Muscle of leg (tissue), 11 donors: ENCODE results near the gene UBAC2. TPM values are rescaled to one million over a fixed set of nuclear protein-coding genes. Genes with fewer than 3 reads are reported as not detected.

Experiments used
- DNase-seq: peaks from one replicate; pipeline ENCODE4 v3.0.0; 2013
- H3K27ac ChIP-seq: one replicate; pipeline ENCODE4 v1.5.1; 2013; ENCODE audit warnings: mild to moderate bottlenecking, low read length, control low read depth
- H3K27me3 ChIP-seq: one replicate; pipeline ENCODE4 v1.6.1; 2013; ENCODE audit warnings: low read length; ENCODE audit not compliant: control insufficient read depth, insufficient read depth
- H3K36me3 ChIP-seq: one replicate; pipeline ENCODE4 v1.6.1; 2013; ENCODE audit warnings: low read length; ENCODE audit not compliant: control insufficient read depth, insufficient read depth
- H3K4me1 ChIP-seq: one replicate; pipeline ENCODE4 v1.6.1; 2013; ENCODE audit warnings: low read length; ENCODE audit not compliant: control insufficient read depth, insufficient read depth
- H3K4me3 ChIP-seq: one replicate; pipeline ENCODE4 v1.5.1; 2013; ENCODE audit warnings: low read length, control low read depth
- H3K9me3 ChIP-seq: replicated peaks from 2 replicates; pipeline ENCODE4 v1.6.1; 2013; ENCODE audit warnings: low read depth, low read length; ENCODE audit not compliant: control insufficient read depth
- WGBS: methylation state at CpG from one replicate; pipeline ENCODE4 v1.1.5; 2013; ENCODE audit warnings: missing lambda C conversion rate; ENCODE audit not compliant: insufficient coverage; 5-methylcytosine and 5-hydroxymethylcytosine counted together
- polyA plus RNA-seq, 8 donors: library from polyadenylated mRNA; unstranded; fragments of 120-200 nt; gene quantifications; one replicate each; pipeline versions ENCODE4 v1.2.1 to v1.2.3, GENCODE V29; 2013; ENCODE audit warnings: inconsistent platforms in 1 of 8, low replicate concordance in 1 of 8; ENCODE audit not compliant: insufficient read length in 8 of 8, insufficient read depth in 1 of 8
- total RNA-seq: library from RNA; stranded (reverse); fragments of 120-200 nt; gene quantifications from one replicate; pipeline ENCODE4 v1.2.4, GENCODE V29; 2013

The UBAC2 gene
- total and polyA plus RNA-seq, 9 donors: 46.3 to 92.6 (median 84.7) TPM

- peak; percentile 64 for DNase-seq
- Histone ChIP-seq H3K27ac (no peak within 1 kb of the TSS), H3K4me3 (no peak within 1 kb of the TSS), H3K9me3 (no peaks in the 10 kb centered on the region), H3K36me3 (peaks cover 9% of the 10 kb centered on the region), H3K4me1 (no peaks in the 10 kb centered on the region), H3K27me3 (no peaks in the 10 kb centered on the region)
- WGBS: no CpG with 5 or more reads among the region's 4 CpGs
Observed at GRCh38 chr13:99307247-99307646, 106.6 kb downstream of the UBAC2 start, which contains the start of gene GPR183. GPR183 (minus strand) TSS chr13:99307399; CDS start chr13:99296145, 11,254 bp downstream.

- 65% methylated on average over 2 of the region's 6 CpGs for WGBS
- no peak for DNase-seq
- Histone ChIP-seq H3K4me3 (no peak overlapping the region), H3K4me1 (peaks cover 2% of the 10 kb centered on the region), H3K27ac (no peak overlapping the region), H3K27me3 (no peaks in the 10 kb centered on the region), H3K36me3 (peaks cover 6% of the 10 kb centered on the region), H3K9me3 (no peaks in the 10 kb centered on the region)
Observed at GRCh38 chr13:99307648-99308339, 107.1 kb downstream of the UBAC2 start.

- Histone ChIP-seq H3K9me3 (no peaks in the 10 kb centered on the region), H3K4me1 (peaks cover 2% of the 10 kb centered on the region), H3K4me3 (no peak overlapping the region), H3K27ac (no peak overlapping the region), H3K27me3 (no peaks in the 10 kb centered on the region), H3K36me3 (peaks cover 4% of the 10 kb centered on the region)
- WGBS: no CpG with 5 or more reads among the region's 3 CpGs
- DNase-seq: peak; percentile 57
Observed at GRCh38 chr13:99308471-99309087, 107.9 kb downstream of the UBAC2 start.

- H3K4me1 ChIP-seq: peaks cover 2% of the 10 kb centered on the region
- H3K27me3 ChIP-seq: no peaks in the 10 kb centered on the region
- H3K36me3 ChIP-seq: peaks cover 4% of the 10 kb centered on the region
- H3K27ac ChIP-seq: no peak overlapping the region
- no CpG with 5 or more reads among the region's 4 CpGs for whole genome bisulfite sequencing
- no peak overlapping the region for H3K4me3 ChIP-seq
- peak; percentile 30 for DNase-seq
- H3K9me3 ChIP-seq: no peaks in the 10 kb centered on the region
Observed at GRCh38 chr13:99310382-99311031, 109.9 kb downstream of the UBAC2 start.

- WGBS: 91% methylated on average over 4 of the region's 4 CpGs
- H3K27me3 ChIP-seq: no peaks in the 10 kb centered on the region
- no peak overlapping the region for H3K27ac ChIP-seq
- H3K4me1 ChIP-seq: peaks cover 2% of the 10 kb centered on the region
- no peaks in the 10 kb centered on the region for H3K9me3 ChIP-seq
- DNase-seq: no peak
- no peak overlapping the region for H3K4me3 ChIP-seq
- peaks cover 4% of the 10 kb centered on the region for H3K36me3 ChIP-seq
Observed at GRCh38 chr13:99311137-99311536, 110.5 kb downstream of the UBAC2 start.

- Histone ChIP-seq H3K27ac (peak overlapping the region; percentile 59), H3K4me3 (no peak overlapping the region), H3K36me3 (peaks cover 4% of the 10 kb centered on the region), H3K9me3 (no peaks in the 10 kb centered on the region), H3K4me1 (peaks cover 2% of the 10 kb centered on the region), H3K27me3 (no peaks in the 10 kb centered on the region)
- 88% methylated on average over 8 of the region's 10 CpGs for WGBS
- DNase-seq: peak; percentile 46
Observed at GRCh38 chr13:99311748-99312492, 111.3 kb downstream of the UBAC2 start.

- no peaks in the 10 kb centered on the region for H3K9me3 ChIP-seq
- H3K4me1 ChIP-seq: peaks cover 2% of the 10 kb centered on the region
- WGBS: 54% methylated on average over 6 of the region's 7 CpGs
- H3K36me3 ChIP-seq: peaks cover 4% of the 10 kb centered on the region
- DNase-seq: peak; percentile 87
- no peaks in the 10 kb centered on the region for H3K27me3 ChIP-seq
- no peak overlapping the region for H3K4me3 ChIP-seq
- H3K27ac ChIP-seq: peak overlapping the region; percentile 59
Observed at GRCh38 chr13:99312493-99312883, 111.8 kb downstream of the UBAC2 start.

- no peaks in the 10 kb centered on the region for H3K27me3 ChIP-seq
- peaks cover 2% of the 10 kb centered on the region for H3K4me1 ChIP-seq
- no peak overlapping the region for H3K4me3 ChIP-seq
- H3K9me3 ChIP-seq: no peaks in the 10 kb centered on the region
- DNase-seq: no peak
- peaks cover 4% of the 10 kb centered on the region for H3K36me3 ChIP-seq
- H3K27ac ChIP-seq: peak overlapping the region; percentile 40
- WGBS: 75% methylated on average over 2 of the region's 3 CpGs
Observed at GRCh38 chr13:99313501-99313900, 112.8 kb downstream of the UBAC2 start.

GRCh38 chr13:99313941-99314340 is 113.3 kb downstream of the UBAC2 start:
- WGBS: no CpG with 5 or more reads among the region's 1 CpG
- Histone ChIP-seq H3K9me3 (no peaks in the 10 kb centered on the region), H3K4me3 (no peak overlapping the region), H3K36me3 (peaks cover 4% of the 10 kb centered on the region), H3K27me3 (no peaks in the 10 kb centered on the region), H3K27ac (no peak overlapping the region), H3K4me1 (peaks cover 2% of the 10 kb centered on the region)
- no peak for DNase-seq
